Ishikawa (cell line): ENCODE data around the gene EAF2.

Experiments used
- CEBPB ChIP-seq: IDR thresholded peaks from 2 replicates; pipeline ENCODE4 v1.6.1; 2012
- CREB1 ChIP-seq: IDR thresholded peaks from 2 replicates; pipeline ENCODE4 v1.6.1; 2012; ENCODE audit warnings: low read depth
- EGR1 ChIP-seq: IDR thresholded peaks from 2 replicates; pipeline ENCODE4 v1.6.1; 2012
- EP300 ChIP-seq: IDR thresholded peaks from 2 replicates; pipeline ENCODE4 v1.6.1; 2012; ENCODE audit warnings: borderline replicate concordance
- RAD21 ChIP-seq: IDR thresholded peaks from 2 replicates; pipeline ENCODE4 v1.6.1; 2012; ENCODE audit warnings: low read depth
- TEAD4 ChIP-seq: IDR thresholded peaks from 2 replicates; pipeline ENCODE4 v1.6.1; 2012
- YY1 ChIP-seq: IDR thresholded peaks from 2 replicates; pipeline ENCODE4 v1.6.1; 2012; ENCODE audit warnings: low read depth
- ZBTB7A ChIP-seq: IDR thresholded peaks from 2 replicates; pipeline ENCODE4 v1.6.1; 2012; ENCODE audit warnings: low read depth
- TF ChIP-seq, protein P1 (sequence below): IDR thresholded peaks from 2 replicates; pipeline ENCODE4 v1.6.1; 2012; ENCODE audit warnings: low read depth, mild to moderate bottlenecking
- TF ChIP-seq, protein P2 (sequence below): IDR thresholded peaks from 2 replicates; pipeline ENCODE4 v1.6.1; 2012

DNA sequence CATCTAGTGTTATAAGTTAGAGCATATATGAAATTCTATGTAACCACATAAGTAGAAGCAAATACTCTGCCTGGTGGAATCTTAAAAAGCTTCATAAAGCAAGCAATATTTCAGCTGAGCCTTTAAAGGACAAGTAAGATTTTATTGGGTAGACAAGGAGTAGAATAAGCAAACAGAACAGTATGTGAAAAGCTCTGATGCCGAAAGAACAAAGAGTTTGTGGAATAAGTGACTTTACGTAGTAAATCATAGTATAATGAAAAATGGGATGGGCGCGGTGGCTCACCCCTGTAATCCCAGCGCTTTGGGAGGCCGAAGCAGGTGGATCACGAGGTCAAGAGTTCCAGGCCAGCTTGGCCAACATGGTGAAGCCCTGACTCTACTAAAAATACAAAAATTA lies 9.9 kb downstream of the EAF2 start:
- TF ChIP-seq CEBPB (no peak), RAD21 (no peak), ZBTB7A (no peak), EGR1 (no peak), TEAD4 (no peak), CREB1 (no peak), EP300 (no peak), YY1 (no peak)
- TF ChIP-seq, protein P1, sequence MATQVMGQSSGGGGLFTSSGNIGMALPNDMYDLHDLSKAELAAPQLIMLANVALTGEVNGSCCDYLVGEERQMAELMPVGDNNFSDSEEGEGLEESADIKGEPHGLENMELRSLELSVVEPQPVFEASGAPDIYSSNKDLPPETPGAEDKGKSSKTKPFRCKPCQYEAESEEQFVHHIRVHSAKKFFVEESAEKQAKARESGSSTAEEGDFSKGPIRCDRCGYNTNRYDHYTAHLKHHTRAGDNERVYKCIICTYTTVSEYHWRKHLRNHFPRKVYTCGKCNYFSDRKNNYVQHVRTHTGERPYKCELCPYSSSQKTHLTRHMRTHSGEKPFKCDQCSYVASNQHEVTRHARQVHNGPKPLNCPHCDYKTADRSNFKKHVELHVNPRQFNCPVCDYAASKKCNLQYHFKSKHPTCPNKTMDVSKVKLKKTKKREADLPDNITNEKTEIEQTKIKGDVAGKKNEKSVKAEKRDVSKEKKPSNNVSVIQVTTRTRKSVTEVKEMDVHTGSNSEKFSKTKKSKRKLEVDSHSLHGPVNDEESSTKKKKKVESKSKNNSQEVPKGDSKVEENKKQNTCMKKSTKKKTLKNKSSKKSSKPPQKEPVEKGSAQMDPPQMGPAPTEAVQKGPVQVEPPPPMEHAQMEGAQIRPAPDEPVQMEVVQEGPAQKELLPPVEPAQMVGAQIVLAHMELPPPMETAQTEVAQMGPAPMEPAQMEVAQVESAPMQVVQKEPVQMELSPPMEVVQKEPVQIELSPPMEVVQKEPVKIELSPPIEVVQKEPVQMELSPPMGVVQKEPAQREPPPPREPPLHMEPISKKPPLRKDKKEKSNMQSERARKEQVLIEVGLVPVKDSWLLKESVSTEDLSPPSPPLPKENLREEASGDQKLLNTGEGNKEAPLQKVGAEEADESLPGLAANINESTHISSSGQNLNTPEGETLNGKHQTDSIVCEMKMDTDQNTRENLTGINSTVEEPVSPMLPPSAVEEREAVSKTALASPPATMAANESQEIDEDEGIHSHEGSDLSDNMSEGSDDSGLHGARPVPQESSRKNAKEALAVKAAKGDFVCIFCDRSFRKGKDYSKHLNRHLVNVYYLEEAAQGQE, result no peak
- TF ChIP-seq, protein P2, sequence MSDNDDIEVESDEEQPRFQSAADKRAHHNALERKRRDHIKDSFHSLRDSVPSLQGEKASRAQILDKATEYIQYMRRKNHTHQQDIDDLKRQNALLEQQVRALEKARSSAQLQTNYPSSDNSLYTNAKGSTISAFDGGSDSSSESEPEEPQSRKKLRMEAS, result no peak
